ENCODE measurements around the gene NIN.

The NIN gene

GRCh38 chr14:50759800-50760543 lies 71.0 kb downstream of the NIN start:
- no peak for DNase-seq

DNA sequence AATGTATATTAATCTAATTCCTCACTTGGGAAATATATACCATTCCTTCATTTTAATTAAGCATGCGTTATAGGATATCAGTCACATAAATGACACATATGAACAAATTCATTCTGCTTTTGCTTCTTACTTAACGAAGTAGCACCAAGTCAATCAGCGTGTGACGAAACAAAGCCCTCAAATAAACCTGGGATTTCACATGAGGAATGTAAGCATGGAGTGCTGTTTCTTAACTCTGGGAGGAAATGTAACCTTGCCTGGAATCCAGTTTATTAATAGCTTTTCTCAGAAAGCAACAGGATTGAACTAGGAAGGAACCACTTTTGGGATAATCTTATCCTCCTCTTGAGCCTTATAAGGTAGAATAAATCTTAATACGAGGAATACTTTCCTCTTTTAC lies 72.0 kb downstream of the NIN start:
- no peak for DNase-seq

DNA sequence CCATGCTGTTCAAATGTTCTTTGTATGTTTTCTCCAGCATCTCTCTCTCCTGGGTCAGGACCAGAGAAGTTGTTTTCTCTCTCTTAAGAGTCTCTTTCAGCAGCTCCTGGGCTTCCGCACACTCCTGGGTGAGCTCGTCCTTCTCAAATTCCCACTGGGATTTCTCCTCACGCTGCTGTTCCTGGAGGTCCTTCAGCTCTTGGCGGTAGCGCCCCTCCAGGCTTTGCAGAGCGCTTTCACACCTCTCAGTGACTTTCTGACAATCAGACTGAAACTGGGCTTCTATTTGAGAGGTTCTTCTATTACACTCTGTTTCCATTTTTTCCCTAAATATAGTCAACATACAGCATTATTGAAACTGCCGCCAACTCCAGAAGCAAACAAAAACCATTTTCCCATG lies 72.7 kb downstream of the NIN start:
- DNase-seq = no peak

GRCh38 chr14:50757702-50758101 lies 73.3 kb downstream of the NIN start:
- DNase-seq = no peak

DNA sequence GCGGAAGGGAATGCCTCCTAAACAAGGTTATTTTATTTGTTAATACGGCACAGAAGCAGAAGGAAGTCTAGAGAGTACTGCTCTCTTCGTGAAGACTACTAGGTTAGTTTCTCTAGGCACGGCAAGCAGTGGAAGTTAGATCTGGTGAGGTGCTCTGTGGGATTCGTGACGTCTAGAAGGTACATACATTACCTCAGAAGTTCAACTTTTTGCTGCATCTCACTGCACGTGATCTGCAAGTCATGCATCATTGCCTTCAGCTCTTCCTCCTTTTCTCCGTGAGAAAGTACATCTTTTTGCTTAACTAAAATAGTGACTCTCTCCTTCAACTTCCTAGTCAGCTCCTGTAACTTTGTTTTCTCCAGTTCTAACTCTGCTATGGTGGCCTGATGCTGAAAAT lies 74.7 kb downstream of the NIN start:
- peak in 1 of 2 donors; percentile 65 for DNase-seq

DNA sequence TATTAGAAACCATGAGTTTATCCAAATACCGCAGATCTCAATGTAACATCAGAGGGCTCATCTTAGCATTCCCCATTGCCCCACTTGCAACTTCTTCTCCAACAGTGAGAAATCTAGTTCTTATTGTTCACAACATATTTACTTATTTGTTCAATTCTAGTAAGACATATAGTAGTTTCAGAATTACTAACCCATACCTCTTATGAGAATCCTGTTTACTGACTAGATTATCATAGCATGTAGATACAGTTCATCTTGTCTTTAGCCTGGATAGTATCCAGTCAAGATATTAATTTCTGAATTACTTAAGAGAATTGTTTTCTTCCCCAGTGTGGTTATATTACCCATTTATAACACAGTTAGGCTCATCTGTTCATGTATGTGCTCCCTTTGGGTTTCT lies 80.6 kb downstream of the NIN start:
- DNase-seq = no peak

DNA sequence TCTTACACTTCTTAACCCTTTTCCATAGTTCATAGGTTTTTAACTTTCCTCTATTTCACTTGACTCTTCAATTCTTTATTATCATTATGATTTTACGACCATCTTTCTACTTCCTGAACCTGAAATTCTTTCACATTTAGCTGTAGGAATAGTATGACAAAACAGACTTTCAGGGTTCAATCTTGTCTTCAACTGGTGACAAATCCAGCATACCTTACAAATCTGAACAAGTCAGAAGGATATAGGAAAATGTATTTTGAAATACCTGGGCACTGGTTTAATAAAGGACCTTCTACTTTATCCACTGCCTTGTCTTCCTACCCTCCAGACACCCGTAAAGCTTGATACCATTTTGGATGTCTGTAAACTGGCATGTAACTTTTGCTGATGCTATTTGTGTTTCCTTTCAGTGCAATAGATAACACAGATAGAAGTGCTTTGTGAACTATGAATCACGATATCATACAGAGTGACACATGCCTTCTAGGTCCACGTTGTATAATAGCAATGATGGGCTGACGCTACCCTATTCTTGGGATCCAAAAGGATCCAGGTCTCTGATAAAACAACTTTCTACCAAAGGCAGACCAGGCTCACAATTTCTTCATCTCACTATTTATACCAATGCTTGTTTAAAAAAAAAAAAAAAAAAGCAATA lies 85.4 kb downstream of the NIN start:
- DNase-seq = no peak

DNA sequence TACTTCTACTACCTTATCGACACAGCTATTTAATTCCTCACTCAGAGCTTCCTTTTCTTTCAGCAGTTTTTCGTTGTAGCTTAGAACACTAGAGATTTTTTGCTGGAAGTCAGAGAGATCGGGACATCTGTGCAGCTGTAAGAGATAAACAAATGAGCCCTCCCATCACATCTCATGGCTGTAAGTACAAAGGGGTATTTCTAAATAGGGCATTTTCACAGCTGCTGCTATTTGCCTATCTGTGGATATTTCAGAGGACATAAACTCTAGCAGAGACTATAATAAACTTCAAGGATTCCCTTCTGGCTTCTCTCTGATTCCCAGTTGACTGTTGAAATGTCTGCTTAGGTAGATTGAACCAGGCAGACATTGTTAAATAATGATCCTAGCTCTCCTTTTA lies 86.7 kb downstream of the NIN start:
- no peak for DNase-seq

- DNase-seq = no peak
Observed at GRCh38 chr14:50741567-50741966, 89.4 kb downstream of the NIN start.

DNA sequence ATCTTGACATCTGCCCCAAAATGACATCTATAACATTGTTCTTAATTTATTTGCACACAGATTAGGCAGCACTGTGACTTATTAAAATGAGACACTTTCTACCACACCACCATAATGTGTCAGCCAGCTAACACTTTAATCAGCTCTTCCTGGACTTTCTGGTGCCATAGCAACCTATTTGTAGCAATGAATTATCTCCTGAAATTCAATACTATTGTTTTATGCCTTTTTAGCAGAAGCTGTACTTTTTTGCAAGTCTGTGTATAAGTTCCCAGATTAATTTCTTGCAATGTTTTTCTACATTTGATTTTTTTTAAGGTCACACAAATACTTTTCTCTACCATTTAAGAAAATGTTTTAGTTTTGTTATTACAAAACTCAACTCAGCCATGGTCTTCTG lies 90.1 kb downstream of the NIN start:
- no peak for DNase-seq

GRCh38 chr14:50739186-50739585 lies 91.8 kb downstream of the NIN start:
- DNase-seq = no peak

GRCh38 chr14:50736932-50737419 lies 94.0 kb downstream of the NIN start:
- no peak for DNase-seq

DNA sequence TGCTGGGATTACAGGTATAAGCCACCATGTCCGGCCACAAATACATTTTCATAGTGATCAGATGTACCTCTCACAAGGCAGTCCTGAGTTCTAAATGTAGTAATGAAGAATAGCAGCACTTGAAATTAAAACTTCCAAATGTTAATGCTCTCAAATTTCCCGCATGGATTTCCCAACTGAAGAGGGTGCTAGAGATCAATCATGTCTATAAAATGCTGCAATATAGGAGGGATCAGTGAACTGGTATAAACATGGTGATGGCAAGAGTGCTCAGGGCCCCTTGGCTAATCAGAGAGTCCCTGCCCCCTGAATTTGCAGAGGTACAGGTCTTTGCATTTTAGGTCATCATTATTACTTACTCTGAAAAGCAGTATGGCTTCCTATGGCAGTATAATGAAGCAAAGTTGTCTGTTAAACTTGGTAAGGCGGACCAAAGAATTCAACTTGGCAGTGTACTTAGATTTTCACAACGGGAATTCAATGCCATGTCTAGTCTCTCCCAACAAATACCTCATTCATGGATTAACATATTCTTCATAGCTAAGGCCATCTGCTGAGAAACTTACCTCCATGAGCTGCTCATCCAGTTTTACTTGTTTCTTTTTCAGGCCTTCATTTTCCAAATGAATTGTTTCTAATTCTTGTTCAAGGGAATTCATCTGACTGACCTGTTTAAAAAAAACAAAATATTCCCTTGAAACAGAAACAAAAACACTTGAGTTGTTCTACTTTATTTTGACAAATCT lies 95.8 kb downstream of the NIN start:
- DNase-seq = no peak

GRCh38 chr14:50733494-50733893 lies 97.5 kb downstream of the NIN start:
- DNase-seq = no peak

DNA sequence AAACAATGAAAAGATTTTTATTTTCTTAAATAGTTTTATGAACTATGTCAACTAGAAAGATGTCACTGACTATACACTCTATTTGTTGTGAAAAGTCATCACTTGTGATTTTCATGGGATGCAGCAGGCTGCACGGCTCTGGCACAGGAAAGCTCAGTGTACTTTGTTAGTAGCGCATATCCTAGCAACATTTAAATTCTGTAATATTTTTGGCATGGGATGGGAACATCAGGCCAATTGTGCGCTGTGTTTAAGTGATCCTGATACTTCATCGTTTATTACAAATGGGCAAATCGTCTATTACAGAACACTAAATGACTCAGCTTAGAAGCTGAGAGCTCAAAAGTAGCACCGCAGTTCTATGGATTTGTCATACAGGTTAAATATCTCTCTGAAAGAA lies 102.1 kb downstream of the NIN start:
- no peak for DNase-seq

GRCh38 chr14:50726372-50727107 lies 104.4 kb downstream of the NIN start:
- DNase-seq = peak in 1 of 2 donors; percentile 56

GRCh38 chr14:50725761-50726160 lies 105.2 kb downstream of the NIN start:
- DNase-seq = no peak

DNA sequence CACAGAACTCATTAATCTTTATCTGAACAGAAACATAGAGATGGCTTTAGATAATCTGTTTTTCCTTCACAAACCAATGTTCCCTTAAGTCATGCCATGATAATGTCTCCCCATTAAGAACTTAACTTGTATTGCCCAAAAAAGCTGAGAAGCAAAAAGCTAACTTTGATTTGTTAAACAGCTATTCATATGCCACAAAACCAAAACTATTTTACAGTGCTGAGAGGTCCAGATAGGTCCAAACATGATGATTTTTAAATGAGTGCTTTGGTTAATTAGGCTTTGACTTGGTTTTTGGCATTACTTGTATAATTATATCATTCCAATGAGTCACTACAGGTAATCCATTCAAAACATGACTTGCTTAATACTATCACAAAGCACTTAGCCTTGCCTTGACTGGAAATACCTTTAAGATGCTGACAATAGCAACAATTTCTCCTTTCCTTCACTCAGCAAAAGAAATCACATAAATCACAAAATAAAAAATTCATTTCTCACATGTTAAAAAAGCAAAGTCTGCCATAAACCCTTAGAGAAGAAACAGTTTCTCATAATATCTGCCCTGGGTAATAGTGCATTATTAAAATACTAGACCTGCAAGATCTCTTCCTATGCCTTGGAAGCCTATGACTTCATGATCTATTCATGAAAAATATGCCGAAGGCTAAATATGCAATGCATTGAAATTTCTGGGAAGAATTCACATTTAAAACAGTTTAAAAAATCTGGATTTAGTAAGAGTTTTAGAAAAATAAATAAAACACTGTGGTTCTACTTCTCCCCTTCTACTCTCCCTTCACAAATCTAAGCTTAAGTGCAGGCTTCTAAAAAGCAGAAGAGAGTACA lies 110.8 kb downstream of the NIN start:
- no peak for DNase-seq

- DNase-seq = no peak
Observed at GRCh38 chr14:50718949-50719348, 112.0 kb downstream of the NIN start.

DNA sequence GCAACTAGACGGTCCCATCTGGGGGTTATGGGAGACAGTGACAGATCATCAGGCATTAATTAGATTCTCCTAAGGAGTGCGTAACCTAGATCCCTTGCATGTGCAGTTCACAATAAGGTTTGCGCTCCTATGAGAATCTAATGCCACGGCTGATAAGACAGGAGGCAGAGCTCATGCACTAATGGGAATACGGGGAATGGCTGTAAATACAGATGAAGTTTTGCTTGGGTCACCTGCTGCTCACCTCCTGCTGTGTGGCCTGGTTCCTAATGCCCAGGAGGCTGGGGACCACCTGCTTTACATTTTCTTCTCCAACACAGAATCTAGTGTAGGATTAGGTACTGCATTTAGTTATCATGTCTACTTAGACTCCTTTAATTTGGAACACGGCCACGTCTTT lies 113.2 kb downstream of the NIN start:
- DNase-seq = no peak

- DNase-seq = peak in 1 of 2 donors; percentile 23
Observed at GRCh38 chr14:50714450-50715073, 116.4 kb downstream of the NIN start.

DNA sequence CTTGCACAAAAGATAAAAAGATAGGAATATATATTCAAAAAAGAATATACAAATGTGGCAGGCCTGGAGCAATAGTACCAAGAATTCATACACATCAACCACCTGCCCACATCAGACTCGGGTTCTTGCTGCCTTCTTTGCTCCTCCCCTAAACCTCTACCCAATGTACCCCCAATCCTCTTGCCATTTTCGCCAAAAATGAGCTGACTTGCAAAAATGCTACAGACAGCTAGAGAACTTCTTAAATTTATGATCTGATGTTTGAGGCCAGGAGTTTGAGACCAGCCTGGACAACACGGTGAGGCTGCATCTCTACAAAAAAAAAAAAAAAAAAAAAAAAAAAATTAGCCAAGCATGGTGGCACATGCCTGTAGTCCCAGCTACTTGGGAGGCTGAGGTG lies 119.9 kb downstream of the NIN start:
- DNase-seq = no peak

Measured in CD4-positive, alpha-beta T cell treated with Interleukin-1 beta for 1 hour (primary cell).